ENCODE measurements around the gene COA7. TPM values are rescaled to one million over a fixed set of nuclear protein-coding genes. Genes with fewer than 3 reads are reported as not detected.
"Not testable (repeated sequence)": the region's sequence is repeated elsewhere in the genome, so short reads cannot be mapped to it uniquely, and the experiment has no call there.

The COA7 gene
- total RNA-seq, result 10 to 100 TPM; 16.5 to 17.0 TPM

DNA sequence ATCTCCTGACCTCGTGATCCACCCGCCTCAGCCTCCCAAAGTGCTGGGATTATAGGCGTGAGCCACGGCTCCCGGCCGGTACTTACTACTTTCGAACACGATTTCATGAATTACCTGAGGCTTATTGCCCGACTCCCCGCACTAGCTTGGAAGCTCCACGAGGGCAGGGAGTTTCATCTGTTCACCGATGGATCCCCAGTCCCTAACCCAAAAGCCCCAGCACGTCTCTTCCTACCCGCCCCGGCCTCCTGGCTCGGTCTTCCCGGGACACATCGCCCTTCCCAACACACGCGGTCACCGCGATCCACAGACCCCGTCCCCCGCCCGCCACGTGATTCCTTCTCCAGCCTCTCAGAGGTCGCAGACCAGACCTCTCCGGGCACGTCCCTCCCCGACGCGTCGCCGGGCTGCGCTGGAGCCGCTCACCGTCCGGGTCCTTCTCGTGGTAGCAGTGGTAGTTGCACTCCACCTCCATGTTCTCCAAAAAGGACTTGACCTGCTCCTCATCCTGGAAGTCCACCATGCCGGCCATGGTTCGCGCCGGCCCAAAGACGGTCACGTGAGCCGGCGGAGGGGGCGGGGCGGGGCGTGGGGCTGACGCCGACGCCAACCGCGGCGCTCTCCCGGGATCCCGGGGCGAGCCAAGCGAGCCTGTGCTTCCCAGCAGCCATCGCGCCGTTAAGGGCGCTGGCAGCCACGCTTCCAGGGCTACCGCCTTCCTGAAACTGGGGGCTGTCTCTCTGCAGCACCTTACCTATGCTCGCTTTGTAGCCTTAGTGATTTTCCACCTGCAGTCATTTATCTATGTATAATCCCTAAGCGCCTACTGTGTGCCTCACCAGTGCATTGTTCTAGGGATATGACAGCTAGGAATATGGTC lies at the start of gene COA7:
TSS of gene COA7 (minus strand) at position 553 of the 880 bp plus-strand sequence. CDS start at position 532, 21 bp downstream.
- H3K36me3 Mint-ChIP-seq (ENCODE audit: low read depth), result peaks cover 13% of the 10 kb centered on the region
- ChIA-PET CTCF (interaction anchor here (1.6 to 2.3 kb wide), 3 partner anchors 12 to 224 kb away, joined by 4 to 8 read pairs (median 5); partner anchors contain the start of gene ECHDC2), POLR2A (interaction anchor here (1.3 kb wide), 1 partner anchor 274 kb away, joined by 7 read pairs; no protein-coding TSS in a partner anchor)

DNA sequence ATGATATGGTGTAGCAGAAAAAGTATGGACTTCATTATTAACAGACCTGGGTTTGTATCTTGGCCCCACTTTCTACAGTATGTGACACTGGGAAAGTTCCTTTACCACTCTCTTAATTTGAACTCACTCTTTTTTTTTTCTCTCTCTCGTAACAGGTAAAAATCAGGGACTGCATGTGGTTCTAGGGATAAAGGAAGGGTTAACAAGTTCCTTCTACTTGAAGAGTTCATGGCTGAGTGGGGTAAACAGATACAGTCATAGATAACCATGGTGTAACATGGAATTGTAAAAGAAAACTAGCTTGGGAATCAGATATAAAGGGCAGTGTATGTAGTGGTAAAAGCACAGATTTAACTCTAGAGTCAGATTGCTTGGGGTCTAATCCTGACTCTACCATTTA lies 49.3 kb upstream of the COA7 start:
- DNase-seq (no peak), ATAC-seq (no peak)
- no peak overlapping the region for H3K27ac Mint-ChIP-seq
- no peak overlapping the region for H3K4me3 Mint-ChIP-seq
- H3K27me3 Mint-ChIP-seq (ENCODE audit: low read depth), result no peaks in the 10 kb centered on the region
- ChIA-PET CTCF (interaction anchor here (0.9 to 1.5 kb wide), 3 partner anchors 9 to 348 kb away, joined by 3 to 5 read pairs (median 3); no protein-coding TSS in a partner anchor), POLR2A (no interaction called here)
- no peaks in the 10 kb centered on the region for H3K9me3 Mint-ChIP-seq (ENCODE audit: insufficient read depth)
- no peaks in the 10 kb centered on the region for H3K4me1 Mint-ChIP-seq (ENCODE audit: low read depth)
- no peaks in the 10 kb centered on the region for H3K36me3 Mint-ChIP-seq (ENCODE audit: low read depth)

More for the DNA sequence above, at the start of gene COA7:
- H3K27me3 Mint-ChIP-seq (ENCODE audit: low read depth), result no peaks in the 10 kb centered on the region
- H3K4me1 Mint-ChIP-seq (ENCODE audit: low read depth), result peaks cover 28% of the 10 kb centered on the region
- peak within 1 kb of the TSS; percentile 90 for H3K4me3 Mint-ChIP-seq
- peak within 1 kb of the TSS; percentile 89 for H3K27ac Mint-ChIP-seq
- DNase-seq (peak; percentile 68), ATAC-seq (peak; percentile 56)
- no peaks in the 10 kb centered on the region for H3K9me3 Mint-ChIP-seq (ENCODE audit: insufficient read depth)

DNA sequence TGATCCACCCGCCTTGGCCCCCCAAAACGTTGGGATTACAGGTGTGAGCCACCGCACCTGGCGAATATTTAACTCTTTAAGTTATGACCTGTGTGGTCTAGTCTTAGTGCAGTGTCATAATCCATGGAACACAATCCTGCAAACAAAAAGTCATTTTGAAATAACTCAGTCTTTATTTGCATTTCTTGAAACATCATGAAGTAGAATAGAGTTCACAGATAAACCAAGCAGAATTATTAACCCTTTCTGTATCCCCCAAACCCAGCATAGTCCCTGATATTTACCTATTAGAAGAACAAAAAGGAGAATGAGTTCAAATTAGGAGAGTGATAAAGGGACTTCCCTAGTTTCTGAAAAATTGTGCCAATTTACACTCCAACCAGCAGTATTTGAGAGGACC lies 48.0 kb upstream of the COA7 start:
- no peak for ATAC-seq
- Mint-ChIP-seq H3K9me3 (ENCODE audit: insufficient read depth) (no peaks in the 10 kb centered on the region), H3K36me3 (ENCODE audit: low read depth) (peaks cover 3% of the 10 kb centered on the region), H3K27me3 (ENCODE audit: low read depth) (no peaks in the 10 kb centered on the region), H3K4me3 (no peak overlapping the region), H3K4me1 (ENCODE audit: low read depth) (peaks cover 4% of the 10 kb centered on the region), H3K27ac (no peak overlapping the region)
- ChIA-PET CTCF (no interaction called here), POLR2A (no interaction called here)
- DNase-seq, result no peak

DNA sequence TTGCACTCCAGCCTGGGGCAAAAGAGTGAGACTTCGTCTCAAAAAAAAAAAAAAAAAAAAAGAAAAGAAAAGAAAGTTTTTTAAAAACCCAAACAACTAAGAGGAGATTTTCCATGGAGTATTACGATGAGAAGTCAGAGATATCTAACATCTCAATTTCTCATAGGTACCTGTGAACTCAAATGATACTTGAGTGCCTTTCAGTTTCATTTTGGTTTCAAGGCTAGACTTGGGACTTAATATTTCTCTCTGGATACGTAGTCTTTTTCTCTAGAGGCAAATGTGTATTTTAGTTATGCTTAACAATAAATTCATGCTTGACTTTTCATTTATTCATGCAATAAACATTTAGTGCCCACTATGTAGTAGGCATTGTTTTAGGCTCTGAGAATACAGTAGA lies 43.1 kb upstream of the COA7 start:
- POLR2A ChIA-PET, result no interaction called here
- Mint-ChIP-seq H3K4me1 (ENCODE audit: low read depth) (peaks cover 4% of the 10 kb centered on the region), H3K27ac (no peak overlapping the region), H3K36me3 (ENCODE audit: low read depth) (peaks cover 3% of the 10 kb centered on the region), H3K27me3 (ENCODE audit: low read depth) (no peaks in the 10 kb centered on the region), H3K9me3 (ENCODE audit: insufficient read depth) (no peaks in the 10 kb centered on the region), H3K4me3 (peak overlapping the region; percentile 8)
- DNase-seq (no peak), ATAC-seq (no peak)
- CTCF ChIA-PET, result no interaction called here

DNA sequence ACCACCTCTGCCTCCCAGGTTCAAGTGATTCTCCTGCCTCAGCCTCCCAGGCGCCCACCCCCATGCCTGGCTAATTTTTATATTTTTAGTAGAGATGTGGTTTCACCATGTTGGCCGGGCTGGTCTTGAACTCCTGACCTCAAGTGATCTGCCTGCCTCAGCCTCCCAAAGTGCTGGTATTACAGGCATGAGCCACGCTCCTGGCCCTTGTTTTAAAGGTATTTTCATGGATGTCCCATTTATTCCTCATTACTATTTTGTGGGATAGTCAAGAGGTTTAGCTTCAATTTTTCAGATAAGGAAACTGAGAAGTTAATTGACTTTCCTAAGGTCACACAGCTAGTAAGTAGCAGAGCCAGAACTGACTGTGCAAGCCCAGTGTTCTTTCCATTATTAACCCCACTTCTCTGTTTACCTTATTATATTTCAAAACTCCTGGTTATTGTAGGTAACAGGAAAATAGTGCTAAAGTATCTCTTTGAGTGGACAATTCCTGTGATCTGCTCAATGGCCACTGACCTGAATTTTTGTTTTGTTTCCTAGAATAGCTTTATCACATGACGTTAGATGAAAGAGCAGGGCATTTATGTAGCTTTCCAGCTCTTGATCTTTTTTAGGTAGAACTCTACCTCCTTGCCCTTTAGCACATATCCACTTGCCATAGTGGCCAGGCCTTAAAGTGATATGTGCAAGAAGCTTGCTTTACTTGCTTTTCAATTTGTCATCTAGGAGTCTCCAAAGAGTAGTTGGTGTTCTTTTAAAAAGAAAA lies 41.7 kb upstream of the COA7 start:
- ChIA-PET POLR2A (no interaction called here), CTCF (interaction anchor here (0.9 kb wide), 1 partner anchor 181 kb away, joined by 3 read pairs; no protein-coding TSS in a partner anchor)
- H3K9me3 Mint-ChIP-seq (ENCODE audit: insufficient read depth), result no peaks in the 10 kb centered on the region
- no peak for DNase-seq
- no peak for ATAC-seq
- H3K4me3 Mint-ChIP-seq, result no peak overlapping the region
- H3K4me1 Mint-ChIP-seq (ENCODE audit: low read depth), result peaks cover 4% of the 10 kb centered on the region
- H3K27ac Mint-ChIP-seq, result no peak overlapping the region
- no peaks in the 10 kb centered on the region for H3K27me3 Mint-ChIP-seq (ENCODE audit: low read depth)
- H3K36me3 Mint-ChIP-seq (ENCODE audit: low read depth), result peaks cover 3% of the 10 kb centered on the region

DNA sequence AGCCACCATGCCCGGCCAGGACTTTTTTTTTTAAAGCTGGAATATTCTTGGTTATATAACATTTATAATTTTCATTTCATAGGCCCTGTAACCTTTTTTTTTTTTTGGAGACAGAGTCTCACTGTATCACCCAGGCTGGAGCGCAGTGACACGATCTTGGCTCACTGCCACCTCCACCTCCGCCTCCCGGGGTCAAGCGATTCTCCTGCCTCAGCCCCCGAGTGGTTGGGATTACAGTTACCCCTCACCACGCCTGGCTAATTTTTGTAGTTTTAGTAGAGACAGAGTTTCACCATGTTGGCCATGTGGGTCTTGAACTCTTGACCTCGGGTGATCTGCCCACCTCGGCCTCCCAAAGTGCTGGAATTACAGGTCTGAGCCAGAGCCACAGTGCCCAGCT lies 40.7 kb upstream of the COA7 start:
- H3K4me3 Mint-ChIP-seq, result no peak overlapping the region
- CTCF ChIA-PET, result interaction anchor here (1.7 kb wide), 1 partner anchor 9 kb away, joined by 5 read pairs; no protein-coding TSS in a partner anchor

DNA sequence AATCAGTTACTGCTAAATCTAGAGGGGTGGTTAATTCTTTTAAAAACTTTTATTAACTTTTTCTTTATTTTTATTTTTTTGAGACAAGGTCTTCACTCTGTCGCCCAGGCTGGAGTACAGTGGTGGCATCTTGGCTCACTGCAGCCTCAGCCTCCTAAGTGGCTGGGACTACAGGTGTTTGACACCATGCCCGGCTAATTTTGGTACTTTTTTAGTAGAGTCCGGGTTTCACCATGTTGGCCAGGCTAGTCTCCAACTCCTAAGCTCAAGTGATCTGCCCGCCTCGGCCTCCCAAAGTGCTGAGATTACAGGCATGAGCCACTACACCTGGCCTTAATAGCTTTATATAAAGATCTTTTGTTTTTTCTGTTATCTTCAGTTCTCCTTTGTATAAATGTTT lies 40.0 kb upstream of the COA7 start:
- CTCF ChIA-PET, result interaction anchor here (1.7 kb wide), 1 partner anchor 10 kb away, joined by 5 read pairs; no protein-coding TSS in a partner anchor
- Mint-ChIP-seq H3K27me3 (ENCODE audit: low read depth) (no peaks in the 10 kb centered on the region), H3K4me3 (no peak overlapping the region), H3K4me1 (ENCODE audit: low read depth) (peaks cover 4% of the 10 kb centered on the region), H3K36me3 (ENCODE audit: low read depth) (peaks cover 3% of the 10 kb centered on the region), H3K9me3 (ENCODE audit: insufficient read depth) (no peaks in the 10 kb centered on the region), H3K27ac (no peak overlapping the region)
- no peak for DNase-seq
- POLR2A ChIA-PET, result no interaction called here
- no peak for ATAC-seq

More for the DNA sequence above, 40.7 kb upstream of the COA7 start:
- H3K27me3 Mint-ChIP-seq (ENCODE audit: low read depth), result no peaks in the 10 kb centered on the region
- ATAC-seq, result no peak
- H3K4me1 Mint-ChIP-seq (ENCODE audit: low read depth), result peaks cover 4% of the 10 kb centered on the region
- DNase-seq, result no peak
- H3K9me3 Mint-ChIP-seq (ENCODE audit: insufficient read depth), result no peaks in the 10 kb centered on the region
- POLR2A ChIA-PET, result no interaction called here
- peaks cover 3% of the 10 kb centered on the region for H3K36me3 Mint-ChIP-seq (ENCODE audit: low read depth)
- no peak overlapping the region for H3K27ac Mint-ChIP-seq

DNA sequence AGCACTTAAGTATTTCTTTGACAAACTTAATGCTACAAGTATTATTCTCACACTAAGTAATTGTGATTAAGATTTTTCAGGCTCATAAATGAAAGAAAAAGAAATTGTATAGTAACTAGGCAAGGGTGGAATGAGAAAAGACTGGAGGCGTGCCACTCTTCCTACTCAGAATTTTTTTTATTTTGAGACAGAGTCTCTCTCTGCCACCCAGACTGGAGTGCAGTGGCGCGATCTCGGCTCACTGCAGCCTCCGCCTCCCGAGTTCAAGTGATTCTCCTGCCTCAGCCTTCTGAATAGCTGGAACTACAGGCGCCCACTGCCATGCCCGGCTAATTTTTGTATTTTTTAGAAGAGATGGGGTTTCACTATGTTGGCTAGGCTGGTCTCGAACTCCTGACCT lies 37.2 kb upstream of the COA7 start:
- H3K27me3 Mint-ChIP-seq (ENCODE audit: low read depth); H3K9me3 Mint-ChIP-seq (ENCODE audit: insufficient read depth); H3K4me3 Mint-ChIP-seq; ATAC-seq; CTCF ChIA-PET; H3K4me1 Mint-ChIP-seq (ENCODE audit: low read depth); H3K27ac Mint-ChIP-seq; H3K36me3 Mint-ChIP-seq (ENCODE audit: low read depth); DNase-seq; POLR2A ChIA-PET: not testable (repeated sequence)

DNA sequence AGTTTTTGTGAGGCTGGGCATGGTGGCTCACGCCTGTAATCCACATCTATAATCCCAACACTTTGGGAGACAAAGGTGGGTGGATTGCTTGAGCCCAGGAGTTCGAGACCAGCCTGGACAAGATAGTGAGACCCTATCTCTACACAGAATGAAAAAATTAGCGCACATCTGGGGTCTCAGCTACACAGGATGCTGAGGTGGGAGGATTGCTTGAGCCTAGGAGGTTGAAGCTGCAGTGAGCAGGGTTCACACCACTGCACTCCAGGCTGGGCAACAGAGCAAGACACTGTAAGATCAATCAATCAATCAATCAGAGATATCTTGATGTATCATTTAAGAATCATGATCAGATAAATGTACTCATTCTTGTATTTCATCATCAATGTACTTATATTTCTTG lies 35.2 kb upstream of the COA7 start:
- H3K27ac Mint-ChIP-seq, result no peak overlapping the region
- ChIA-PET POLR2A (interaction anchor here (0.7 kb wide), 1 partner anchor 464 kb away, joined by 3 read pairs; no protein-coding TSS in a partner anchor), CTCF (no interaction called here)
- ATAC-seq (no peak), DNase-seq (no peak)
- H3K36me3 Mint-ChIP-seq (ENCODE audit: low read depth), result peaks cover 2% of the 10 kb centered on the region
- H3K27me3 Mint-ChIP-seq (ENCODE audit: low read depth), result no peaks in the 10 kb centered on the region
- H3K9me3 Mint-ChIP-seq (ENCODE audit: insufficient read depth), result no peaks in the 10 kb centered on the region
- H3K4me1 Mint-ChIP-seq (ENCODE audit: low read depth), result no peaks in the 10 kb centered on the region
- no peak overlapping the region for H3K4me3 Mint-ChIP-seq

DNA sequence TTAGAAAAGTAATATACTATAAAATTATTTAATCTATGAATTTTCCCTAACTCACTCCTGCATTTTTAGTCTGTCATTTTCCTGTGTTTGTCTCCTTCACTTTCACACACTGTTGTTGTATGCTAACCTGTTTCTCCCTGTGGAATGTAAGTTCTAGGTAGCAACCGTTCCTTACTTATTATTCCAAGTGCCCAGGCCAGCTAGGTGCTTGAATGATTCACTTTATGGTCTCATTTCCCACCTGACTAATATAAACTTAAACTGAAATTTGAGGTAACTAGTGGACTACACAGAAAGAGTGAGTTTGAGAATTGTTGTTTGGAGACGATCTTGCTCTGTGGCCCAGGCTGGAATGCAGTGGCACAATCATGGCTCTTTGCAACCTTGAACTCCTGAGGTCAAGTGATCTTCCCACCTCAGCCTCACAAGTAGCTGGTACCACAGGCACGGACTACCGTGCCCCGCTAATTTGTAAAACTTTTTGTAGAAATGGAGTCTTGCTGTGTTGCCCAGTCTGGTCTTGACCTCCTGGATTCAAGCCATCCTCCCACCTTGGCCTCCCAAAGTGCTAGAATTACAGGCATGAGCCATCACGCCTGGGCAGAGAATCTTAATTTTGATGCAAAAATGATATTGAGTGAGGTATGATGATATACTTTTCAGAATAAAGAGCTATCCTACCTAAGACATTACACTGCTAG lies 30.0 kb upstream of the COA7 start:
- POLR2A ChIA-PET, result interaction anchor here (0.5 to 3.8 kb wide), 2 partner anchors 25 to 356 kb away, joined by 3 to 14 read pairs; no protein-coding TSS in a partner anchor

DNA sequence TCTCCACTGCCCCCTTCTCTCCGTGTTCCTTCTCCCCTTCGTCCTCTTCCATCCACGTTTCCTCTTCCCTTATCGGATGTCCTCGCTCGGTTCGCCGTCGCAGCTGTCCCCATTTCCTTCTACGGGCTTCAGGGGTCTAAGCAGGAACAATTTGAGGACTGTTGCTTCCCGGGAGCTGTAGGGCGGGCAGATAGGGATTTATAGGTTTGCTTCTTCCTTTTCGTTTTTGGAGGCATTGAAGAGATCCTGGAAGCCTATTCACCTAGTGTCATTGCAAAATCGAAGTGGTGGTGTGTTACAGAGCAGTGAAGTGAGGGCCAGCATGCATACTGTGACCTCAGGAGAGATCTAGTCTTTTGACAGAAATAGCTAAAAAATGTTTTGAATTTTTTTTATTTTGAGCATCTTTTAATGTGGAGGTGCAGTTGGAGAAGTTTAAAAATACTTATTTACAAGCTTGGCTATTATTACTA lies 29.0 kb upstream of the COA7 start:
- peaks cover 8% of the 10 kb centered on the region for H3K27me3 Mint-ChIP-seq (ENCODE audit: low read depth)
- ChIA-PET CTCF (interaction anchor here (0.5 to 2.2 kb wide), 5 partner anchors 21 to 588 kb away, joined by 3 to 7 read pairs (median 3); no protein-coding TSS in a partner anchor), POLR2A (interaction anchor here (1.1 to 3.8 kb wide), 2 partner anchors 11 to 24 kb away, joined by 5 to 14 read pairs; no protein-coding TSS in a partner anchor)
- ATAC-seq (no peak), DNase-seq (peak; percentile 23)
- H3K36me3 Mint-ChIP-seq (ENCODE audit: low read depth), result peaks cover 2% of the 10 kb centered on the region
- no peaks in the 10 kb centered on the region for H3K9me3 Mint-ChIP-seq (ENCODE audit: insufficient read depth)
- peak overlapping the region; percentile 78 for H3K4me3 Mint-ChIP-seq
- peak overlapping the region; percentile 83 for H3K27ac Mint-ChIP-seq
- H3K4me1 Mint-ChIP-seq (ENCODE audit: low read depth), result peaks cover 24% of the 10 kb centered on the region

More for the DNA sequence above, 30.0 kb upstream of the COA7 start:
- Mint-ChIP-seq H3K36me3 (ENCODE audit: low read depth) (peaks cover 2% of the 10 kb centered on the region), H3K4me3 (no peak overlapping the region), H3K9me3 (ENCODE audit: insufficient read depth) (no peaks in the 10 kb centered on the region), H3K4me1 (ENCODE audit: low read depth) (peaks cover 24% of the 10 kb centered on the region), H3K27me3 (ENCODE audit: low read depth) (peaks cover 8% of the 10 kb centered on the region), H3K27ac (no peak overlapping the region)
- CTCF ChIA-PET, result interaction anchor here (0.5 to 2.2 kb wide), 6 partner anchors 21 to 588 kb away, joined by 3 to 7 read pairs (median 3); no protein-coding TSS in a partner anchor
- no peak for ATAC-seq
- no peak for DNase-seq

All from activated CD8-positive, alpha-beta T cell treated with anti-CD3 and anti-CD28 coated beads, Interleukin-2, amount 10 ng/mL, durations not matched to agents 7 days and 5 days (primary cell).